HFFc6 (cell line): ENCODE measurements around the gene YPEL4. TPM values are rescaled to one million over a fixed set of nuclear protein-coding genes. Genes with fewer than 3 reads are reported as not detected.

Experiments
- DNase-seq: peaks from one replicate; pipeline ENCODE4 v3.0.0-alpha.2; 2018
- H3K27ac Mint-ChIP-seq: 2 replicates; pipeline ENCODE4 v1.8.0; 2020; ENCODE audit warnings: mild to moderate bottlenecking, mixed read lengths
- H3K27me3 Mint-ChIP-seq: 2 replicates; pipeline ENCODE4 v1.8.0; 2021; ENCODE audit warnings: mild to moderate bottlenecking, moderate library complexity, mixed read lengths; ENCODE audit not compliant: insufficient read depth
- H3K36me3 Mint-ChIP-seq: 2 replicates; pipeline ENCODE4 v1.8.0; 2021; ENCODE audit warnings: low read depth, mixed read lengths
- H3K4me1 Mint-ChIP-seq: 2 replicates; pipeline ENCODE4 v1.8.0; 2020; ENCODE audit warnings: low read depth, mixed read lengths
- H3K4me3 Mint-ChIP-seq: 2 replicates; pipeline ENCODE4 v1.8.0; 2020; ENCODE audit warnings: mild to moderate bottlenecking, moderate library complexity, mixed read lengths
- H3K9me3 Mint-ChIP-seq: 2 replicates; pipeline ENCODE4 v1.8.0; 2020; ENCODE audit warnings: mild to moderate bottlenecking, mixed read lengths
- CTCF ChIP-seq: fragments of 200-600 bp; sonication (generic); IDR thresholded peaks from 2 replicates; pipeline ENCODE4 v1.5.0; 2021; ENCODE audit warnings: antibody characterized with exemption, mild to moderate bottlenecking
- total RNA-seq, 6 experiments: library from RNA; stranded (reverse); fragmentation: NEBNext Ultra II Directional; extraction: Animal tissue kit (Norgen Biotek cat#: 25700); gene quantifications; 2 replicates in 1 of 6; 3 replicates in 5 of 6; pipeline ENCODE4 v1.2.3, GENCODE V29; 2021

The YPEL4 gene
- total RNA-seq, 6 experiments from 2014 or later = 0.14 to 0.48 (median 0.28) TPM; not detected in 1

GRCh38 chr11:57639321-57640067, 10.2 kb downstream of the YPEL4 start:
- no peak for DNase-seq
- Mint-ChIP-seq H3K4me3 (peak overlapping the region; percentile 98), H3K27ac (peak overlapping the region; percentile 89), H3K27me3 (peaks cover 3% of the 10 kb centered on the region), H3K36me3 (peaks cover 26% of the 10 kb centered on the region), H3K9me3 (no peaks in the 10 kb centered on the region), H3K4me1 (peaks cover 51% of the 10 kb centered on the region)
- peak; percentile 40 for TF ChIP-seq CTCF

DNA sequence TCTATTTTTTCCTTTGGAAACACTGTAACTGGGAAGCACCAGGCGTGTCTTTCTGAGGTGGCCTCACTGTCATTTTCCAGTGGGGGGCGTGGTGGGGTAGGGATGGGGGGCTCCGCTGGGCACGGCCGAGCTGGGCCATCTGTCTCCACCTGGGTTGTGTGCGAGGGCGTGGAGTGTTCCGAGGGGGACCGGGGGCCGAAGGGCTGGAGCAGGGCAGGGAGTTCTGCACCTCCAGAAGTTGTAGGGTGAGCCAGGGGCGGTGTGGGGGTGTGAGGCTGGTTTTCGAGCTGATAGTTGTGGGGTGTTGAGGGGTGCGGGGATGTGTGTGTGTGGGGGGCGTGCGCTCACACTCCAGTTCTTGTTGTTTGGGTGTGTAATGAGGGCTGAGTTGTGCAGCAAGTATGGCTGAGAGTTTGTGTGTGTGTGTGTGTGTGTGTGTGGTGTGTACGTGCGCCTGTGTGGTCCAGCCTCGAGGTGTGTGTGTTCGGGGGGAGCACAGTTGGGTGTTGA, 10.8 kb downstream of the YPEL4 start:
- no peaks in the 10 kb centered on the region for H3K9me3 Mint-ChIP-seq
- no peak for DNase-seq
- no peak for TF ChIP-seq CTCF
- H3K4me1 Mint-ChIP-seq = peaks cover 48% of the 10 kb centered on the region
- peaks cover 3% of the 10 kb centered on the region for H3K27me3 Mint-ChIP-seq
- H3K36me3 Mint-ChIP-seq = peaks cover 24% of the 10 kb centered on the region
- peak overlapping the region; percentile 89 for H3K27ac Mint-ChIP-seq
- peak overlapping the region; percentile 98 for H3K4me3 Mint-ChIP-seq

DNA sequence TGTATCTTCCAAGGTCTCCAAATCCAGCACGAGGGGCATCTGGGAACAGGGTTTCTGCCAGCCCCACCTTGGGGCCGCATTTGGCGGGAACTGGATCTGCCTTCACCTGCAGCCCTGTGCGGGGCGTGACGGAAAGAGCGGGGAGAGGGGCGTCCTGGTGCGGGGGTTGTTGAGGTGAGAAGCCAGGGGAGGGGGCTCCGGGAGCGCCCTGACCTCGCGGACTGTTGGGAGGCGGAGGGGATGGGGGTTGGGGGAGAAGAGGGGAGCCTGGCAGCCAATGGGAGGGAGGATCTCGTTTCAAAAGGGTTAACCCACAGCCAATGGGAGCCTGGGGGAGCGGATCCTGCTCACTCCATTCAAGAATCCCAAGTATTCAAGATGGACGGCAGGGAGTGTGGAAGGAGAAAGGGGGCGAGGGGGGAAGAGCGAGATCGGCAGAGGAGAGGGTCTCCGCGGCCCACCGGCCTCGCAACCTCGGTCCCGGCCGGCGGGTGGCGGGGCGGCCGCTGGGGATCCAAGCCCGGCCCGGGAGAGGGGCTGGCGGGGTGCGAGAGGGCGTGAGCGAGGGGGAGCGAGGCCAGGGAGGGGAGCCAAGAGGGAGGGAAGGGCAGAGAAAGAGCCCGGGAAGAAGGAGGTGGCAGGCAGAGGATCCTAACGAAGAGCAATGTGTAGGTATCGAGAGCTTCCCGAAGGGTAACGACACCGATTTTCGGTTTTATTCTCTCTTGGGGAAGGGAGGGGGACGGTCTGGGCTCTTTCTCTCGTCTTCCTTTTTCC, 11.5 kb downstream of the YPEL4 start:
- peaks cover 18% of the 10 kb centered on the region for H3K36me3 Mint-ChIP-seq
- H3K4me3 Mint-ChIP-seq = peak overlapping the region; percentile 98
- peak overlapping the region; percentile 89 for H3K27ac Mint-ChIP-seq
- TF ChIP-seq CTCF = no peak
- peaks cover 42% of the 10 kb centered on the region for H3K4me1 Mint-ChIP-seq
- no peaks in the 10 kb centered on the region for H3K9me3 Mint-ChIP-seq
- peak; percentile 78 for DNase-seq
- H3K27me3 Mint-ChIP-seq = peaks cover 4% of the 10 kb centered on the region

DNA sequence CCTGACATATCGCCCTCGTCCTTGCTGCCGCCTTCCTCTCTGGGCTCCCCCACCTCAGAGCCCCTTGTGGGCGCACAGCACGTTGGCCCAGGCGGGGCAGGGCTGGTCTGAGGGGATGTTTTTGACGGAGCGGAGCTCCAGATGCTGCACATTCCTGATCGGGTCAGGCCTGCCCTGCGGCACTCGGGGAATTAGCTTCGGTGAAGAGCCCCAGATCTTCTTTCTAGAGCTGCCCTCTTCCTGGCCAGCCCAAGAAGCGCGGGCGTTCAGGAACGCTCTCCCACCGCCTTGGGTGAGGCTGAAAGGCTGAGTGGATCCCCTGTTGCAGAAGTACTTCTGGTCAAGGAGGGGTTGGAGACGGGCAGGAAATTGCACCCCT, 12.1 kb downstream of the YPEL4 start:
- DNase-seq = no peak
- TF ChIP-seq CTCF = no peak
- H3K9me3 Mint-ChIP-seq = no peaks in the 10 kb centered on the region
- peaks cover 14% of the 10 kb centered on the region for H3K36me3 Mint-ChIP-seq
- H3K27ac Mint-ChIP-seq = peak overlapping the region; percentile 89
- H3K4me1 Mint-ChIP-seq = peaks cover 37% of the 10 kb centered on the region
- peak overlapping the region; percentile 98 for H3K4me3 Mint-ChIP-seq
- H3K27me3 Mint-ChIP-seq = peaks cover 8% of the 10 kb centered on the region

DNA sequence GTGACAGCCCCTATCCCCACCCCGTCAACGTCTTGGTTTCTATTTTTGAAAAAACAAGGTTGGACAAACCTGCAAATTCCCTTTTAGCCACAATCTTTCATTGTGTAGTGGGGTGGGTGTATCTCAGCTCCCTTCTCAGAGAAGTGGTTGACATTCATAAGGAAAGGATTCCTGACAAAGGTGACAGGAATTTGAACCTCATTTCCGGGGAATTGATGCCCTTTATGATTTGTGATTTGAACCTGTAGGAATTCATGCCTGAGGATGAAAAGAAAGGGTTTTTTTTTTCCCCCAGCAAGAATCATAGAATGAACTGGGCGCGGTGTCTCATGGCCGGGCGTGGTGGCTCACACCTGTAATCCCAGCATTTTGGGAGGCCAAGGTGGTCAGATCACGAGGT, 14.5 kb downstream of the YPEL4 start:
- peaks cover 19% of the 10 kb centered on the region for H3K27me3 Mint-ChIP-seq
- H3K4me3 Mint-ChIP-seq = no peak overlapping the region
- no peaks in the 10 kb centered on the region for H3K9me3 Mint-ChIP-seq
- no peak for DNase-seq
- peaks cover 12% of the 10 kb centered on the region for H3K36me3 Mint-ChIP-seq
- no peak overlapping the region for H3K27ac Mint-ChIP-seq
- TF ChIP-seq CTCF = no peak
- peaks cover 17% of the 10 kb centered on the region for H3K4me1 Mint-ChIP-seq
